ENCODE results near the gene TNFRSF8. TPM values are rescaled to one million over a fixed set of nuclear protein-coding genes. Genes with fewer than 3 reads are reported as not detected.

The TNFRSF8 gene
- total RNA-seq, 6 experiments from 2014 or later, result 0.07 TPM; not detected in 5

GRCh38 chr1:12144969-12145368 lies 81.9 kb downstream of the TNFRSF8 start:
- no peak overlapping the region for H3K4me3 Mint-ChIP-seq
- H3K27ac Mint-ChIP-seq, result peak overlapping the region; percentile 51
- H3K4me1 Mint-ChIP-seq (ENCODE audit: low read depth), result peaks cover 30% of the 10 kb centered on the region
- H3K27me3 Mint-ChIP-seq (ENCODE audit: insufficient read depth), result no peaks in the 10 kb centered on the region; the same call in 1 of the 2 replicates
- peaks cover 4% of the 10 kb centered on the region; the same call in 1 of the 2 replicates for H3K9me3 Mint-ChIP-seq
- no peak for TF ChIP-seq CTCF (IDR thresholded peaks at IDR 0.05)
- no peak for DNase-seq
- peaks cover 8% of the 10 kb centered on the region for H3K36me3 Mint-ChIP-seq (ENCODE audit: low read depth)

GRCh38 chr1:12145616-12146342 lies 82.7 kb downstream of the TNFRSF8 start:
- Mint-ChIP-seq H3K4me1 (ENCODE audit: low read depth) (peaks cover 30% of the 10 kb centered on the region), H3K27ac (no peak overlapping the region), H3K27me3 (ENCODE audit: insufficient read depth) (no peaks in the 10 kb centered on the region; the same call in 1 of the 2 replicates)

GRCh38 chr1:12146343-12147112 lies 83.4 kb downstream of the TNFRSF8 start:
- no peak for TF ChIP-seq CTCF (IDR thresholded peaks at IDR 0.05)
- Mint-ChIP-seq H3K9me3 (peaks cover 4% of the 10 kb centered on the region; the same call in 1 of the 2 replicates), H3K27me3 (ENCODE audit: insufficient read depth) (no peaks in the 10 kb centered on the region; the same call in 1 of the 2 replicates), H3K4me1 (ENCODE audit: low read depth) (peaks cover 30% of the 10 kb centered on the region), H3K4me3 (no peak overlapping the region), H3K36me3 (ENCODE audit: low read depth) (peaks cover 8% of the 10 kb centered on the region), H3K27ac (no peak overlapping the region)
- DNase-seq, result no peak

More at GRCh38 chr1:12145616-12146342, 82.7 kb downstream of the TNFRSF8 start:
- TF ChIP-seq CTCF (IDR thresholded peaks at IDR 0.05), result no peak
- no peak for DNase-seq
- no peak overlapping the region for H3K4me3 Mint-ChIP-seq
- peaks cover 8% of the 10 kb centered on the region for H3K36me3 Mint-ChIP-seq (ENCODE audit: low read depth)
- peaks cover 4% of the 10 kb centered on the region; the same call in 1 of the 2 replicates for H3K9me3 Mint-ChIP-seq

- Mint-ChIP-seq H3K27ac (no peak overlapping the region), H3K9me3 (peaks cover 4% of the 10 kb centered on the region; the same call in 1 of the 2 replicates), H3K4me1 (ENCODE audit: low read depth) (peaks cover 30% of the 10 kb centered on the region), H3K4me3 (no peak overlapping the region), H3K36me3 (ENCODE audit: low read depth) (peaks cover 8% of the 10 kb centered on the region), H3K27me3 (ENCODE audit: insufficient read depth) (no peaks in the 10 kb centered on the region; the same call in 1 of the 2 replicates)
- no peak for TF ChIP-seq CTCF (IDR thresholded peaks at IDR 0.05)
- no peak for DNase-seq
Measured at GRCh38 chr1:12147201-12147701, 84.1 kb downstream of the TNFRSF8 start.

GRCh38 chr1:12148160-12148957 lies 85.3 kb downstream of the TNFRSF8 start:
- no peak for TF ChIP-seq CTCF (IDR thresholded peaks at IDR 0.05)
- H3K27ac Mint-ChIP-seq, result no peak overlapping the region
- peaks cover 33% of the 10 kb centered on the region for H3K4me1 Mint-ChIP-seq (ENCODE audit: low read depth)
- no peak for DNase-seq
- H3K36me3 Mint-ChIP-seq (ENCODE audit: low read depth), result peaks cover 8% of the 10 kb centered on the region
- no peaks in the 10 kb centered on the region; the same call in 1 of the 2 replicates for H3K27me3 Mint-ChIP-seq (ENCODE audit: insufficient read depth)
- no peak overlapping the region for H3K4me3 Mint-ChIP-seq
- H3K9me3 Mint-ChIP-seq, result peaks cover 4% of the 10 kb centered on the region; the same call in 1 of the 2 replicates

All from HFFc6 (cell line).